Large intestine (tissue), 3 donors: ENCODE data around the gene PCNX2. TPM values are rescaled to one million over a fixed set of nuclear protein-coding genes. Genes with fewer than 3 reads are reported as not detected.
A peak's percentile ranks its signal among the peaks of the same experiment; 100 is the strongest.

Source experiments
- DNase-seq, 2 donors: peaks; one replicate each; pipeline versions ENCODE4 v3.0.0 to v3.0.0-alpha.2; 2013
- H3K27ac ChIP-seq: one replicate; pipeline ENCODE4 v1.5.1; 2013; ENCODE audit warnings: low read length
- H3K27me3 ChIP-seq: 2 replicates; pipeline ENCODE4 v1.6.1; 2013; ENCODE audit warnings: low read length; ENCODE audit not compliant: control insufficient read depth, insufficient read depth
- H3K36me3 ChIP-seq: 2 replicates; pipeline ENCODE4 v1.6.1; 2013; ENCODE audit warnings: low read length; ENCODE audit not compliant: control insufficient read depth, insufficient read depth
- H3K4me1 ChIP-seq: one replicate; pipeline ENCODE4 v1.6.1; 2013; ENCODE audit warnings: low read length; ENCODE audit not compliant: control insufficient read depth, insufficient read depth
- H3K4me3 ChIP-seq: one replicate; pipeline ENCODE4 v1.5.1; 2013; ENCODE audit warnings: low read length
- H3K9me3 ChIP-seq: one replicate; pipeline ENCODE4 v1.6.1; 2013; ENCODE audit warnings: mild to moderate bottlenecking, low read depth, low read length, moderate library complexity; ENCODE audit not compliant: control insufficient read depth
- WGBS: methylation state at CpG from one replicate; pipeline ENCODE4 v1.1.5; 2013; ENCODE audit warnings: low lambda C conversion rate; ENCODE audit not compliant: insufficient coverage; 5-methylcytosine and 5-hydroxymethylcytosine counted together
- polyA plus RNA-seq: library from polyadenylated mRNA; unstranded; fragments of 120-200 nt; gene quantifications from one replicate; pipeline ENCODE4 v1.2.1, GENCODE V29; 2013

Gene PCNX2
- polyA plus RNA-seq, 1 donor = 6.9 TPM

DNA sequence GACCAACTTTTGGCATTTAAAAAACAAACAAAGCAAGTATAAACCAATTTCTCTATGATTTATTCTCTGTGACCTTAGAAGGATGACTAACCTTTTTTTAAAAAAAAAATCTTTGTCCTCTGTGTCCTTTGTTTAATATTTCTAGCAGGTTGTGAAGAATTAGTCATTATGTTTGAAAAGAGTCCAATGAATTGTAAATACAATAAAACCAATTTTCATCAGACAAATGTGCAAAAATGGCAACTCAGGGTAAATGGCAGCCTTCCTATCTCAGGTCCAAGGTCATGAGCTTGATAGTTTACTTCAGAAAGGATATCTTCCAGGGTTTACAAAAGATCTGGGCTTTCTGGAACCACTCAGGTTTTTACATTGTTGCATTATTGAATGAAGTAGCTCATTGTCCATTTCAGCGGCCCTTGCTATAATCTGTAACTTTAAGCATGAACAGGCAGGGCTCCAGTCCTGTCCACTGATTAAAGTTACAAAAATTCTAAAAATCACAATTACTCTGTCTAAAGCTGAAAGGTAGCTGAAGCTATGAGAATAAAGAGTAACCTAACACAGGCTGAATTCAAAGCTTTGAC lies 20.3 kb upstream of the PCNX2 start:
- 20% methylated on average over 1 of the region's 1 CpG for WGBS
- Histone ChIP-seq H3K4me3 (no peak overlapping the region), H3K9me3 (no peaks in the 10 kb centered on the region), H3K4me1 (no peaks in the 10 kb centered on the region), H3K36me3 (no peaks in the 10 kb centered on the region), H3K27ac (no peak overlapping the region), H3K27me3 (no peaks in the 10 kb centered on the region)
- DNase-seq = no peak

GRCh38 chr1:233313434-233314155 lies 18.1 kb upstream of the PCNX2 start:
- no peak for DNase-seq
- H3K4me3 ChIP-seq = no peak overlapping the region
- no peaks in the 10 kb centered on the region for H3K9me3 ChIP-seq
- H3K27me3 ChIP-seq = no peaks in the 10 kb centered on the region
- no peaks in the 10 kb centered on the region for H3K4me1 ChIP-seq
- H3K27ac ChIP-seq = no peak overlapping the region
- H3K36me3 ChIP-seq = no peaks in the 10 kb centered on the region
- 77% methylated on average over 3 of the region's 4 CpGs for WGBS

DNA sequence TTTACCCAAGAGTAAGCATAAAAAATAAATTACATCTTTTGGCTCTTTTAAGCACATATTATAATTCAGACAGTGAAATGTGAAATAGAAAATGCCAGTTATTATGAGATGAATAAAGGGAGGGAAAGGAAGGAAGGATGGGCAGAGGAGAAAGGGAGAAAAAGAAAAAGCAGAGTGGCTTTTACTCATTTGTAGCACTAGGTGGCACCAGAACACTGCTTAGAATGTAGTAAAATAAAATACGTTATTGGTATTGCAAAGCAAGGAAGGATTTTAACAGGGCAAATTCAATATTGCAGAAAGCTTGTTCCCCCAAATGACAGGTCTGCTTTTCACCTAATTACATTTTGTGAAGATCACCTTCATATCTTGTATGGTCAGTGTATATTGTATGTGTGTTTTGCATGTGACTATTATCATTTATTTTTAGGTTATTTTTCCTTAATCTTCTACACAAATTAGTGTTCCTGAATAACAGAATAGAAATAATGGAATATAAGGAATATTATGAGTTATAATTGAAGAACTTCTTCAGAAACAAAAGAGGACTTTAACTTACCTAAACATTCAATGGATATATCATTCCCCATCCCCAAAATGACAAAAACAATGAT lies 9.1 kb upstream of the PCNX2 start:
- Histone ChIP-seq H3K4me1 (no peaks in the 10 kb centered on the region), H3K4me3 (no peak overlapping the region), H3K36me3 (no peaks in the 10 kb centered on the region), H3K9me3 (no peaks in the 10 kb centered on the region), H3K27ac (no peak overlapping the region), H3K27me3 (peaks cover 4% of the 10 kb centered on the region)
- no peak for DNase-seq
- no CpG with 5 or more reads among the region's 1 CpG for WGBS

DNA sequence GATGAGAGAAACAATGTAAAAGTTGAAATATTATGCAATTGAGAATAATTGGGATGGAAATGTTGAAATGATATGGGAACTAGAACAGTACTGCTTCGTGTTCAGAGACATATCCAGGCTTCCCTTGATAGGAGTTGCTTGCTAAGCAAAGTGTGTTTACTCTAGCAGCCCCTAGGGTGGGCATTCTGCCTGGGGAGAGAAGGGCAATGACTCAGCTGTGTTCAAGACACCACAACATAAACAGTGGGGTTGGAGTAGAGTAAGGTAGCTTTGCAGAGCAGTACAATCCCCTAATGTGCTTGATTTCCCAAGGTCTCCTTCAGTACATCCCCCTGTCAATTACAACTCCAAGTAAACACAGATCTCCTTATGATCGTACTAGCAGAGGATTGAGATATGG lies 4.8 kb upstream of the PCNX2 start:
- no peak overlapping the region for H3K4me3 ChIP-seq
- peaks cover 3% of the 10 kb centered on the region for H3K4me1 ChIP-seq
- peaks cover 8% of the 10 kb centered on the region for H3K27me3 ChIP-seq
- H3K27ac ChIP-seq = no peak overlapping the region
- no peaks in the 10 kb centered on the region for H3K9me3 ChIP-seq
- WGBS = no CpG with 5 or more reads among the region's 2 CpGs
- no peaks in the 10 kb centered on the region for H3K36me3 ChIP-seq
- no peak for DNase-seq

GRCh38 chr1:233299450-233299849 lies 3.9 kb upstream of the PCNX2 start:
- no peak for DNase-seq
- no peak overlapping the region for H3K4me3 ChIP-seq
- H3K27ac ChIP-seq = no peak overlapping the region
- WGBS = no CpG with 5 or more reads among the region's 5 CpGs
- no peaks in the 10 kb centered on the region for H3K9me3 ChIP-seq
- H3K4me1 ChIP-seq = peaks cover 3% of the 10 kb centered on the region
- no peaks in the 10 kb centered on the region for H3K36me3 ChIP-seq
- peaks cover 8% of the 10 kb centered on the region for H3K27me3 ChIP-seq

DNA sequence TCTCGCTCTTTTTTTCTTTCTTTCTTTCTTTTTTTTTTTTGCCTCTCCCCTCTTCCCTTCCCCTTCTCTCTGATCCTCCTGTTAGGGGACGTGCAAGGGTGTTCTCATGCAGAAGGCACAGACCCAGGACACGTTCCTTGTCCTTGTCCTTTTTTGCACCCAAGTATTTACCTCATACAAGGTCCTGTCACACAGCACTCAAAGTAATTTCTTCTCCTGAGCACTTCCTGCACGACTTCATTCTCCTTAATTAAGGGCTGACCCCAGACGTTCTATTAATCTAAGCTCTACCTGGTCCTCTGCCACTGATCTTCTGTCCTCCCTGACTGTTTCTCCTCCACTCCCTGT lies 424 bp upstream of the PCNX2 start:
- peaks cover 3% of the 10 kb centered on the region for H3K4me1 ChIP-seq
- H3K4me3 ChIP-seq = no peak overlapping the region
- H3K27ac ChIP-seq = no peak overlapping the region
- H3K9me3 ChIP-seq = no peaks in the 10 kb centered on the region
- DNase-seq = no peak
- H3K27me3 ChIP-seq = peaks cover 8% of the 10 kb centered on the region
- H3K36me3 ChIP-seq = no peaks in the 10 kb centered on the region
- WGBS = 0% methylated on average over 1 of the region's 5 CpGs

GRCh38 chr1:233294913-233295236 lies 650 bp downstream of the PCNX2 start:
- peak overlapping the region; percentile 48 for H3K4me3 ChIP-seq
- no peak for DNase-seq
- peaks cover 4% of the 10 kb centered on the region for H3K27me3 ChIP-seq
- no peak overlapping the region for H3K27ac ChIP-seq
- H3K9me3 ChIP-seq = no peaks in the 10 kb centered on the region
- no CpG with 5 or more reads among the region's 8 CpGs for WGBS
- peaks cover 3% of the 10 kb centered on the region for H3K4me1 ChIP-seq
- H3K36me3 ChIP-seq = no peaks in the 10 kb centered on the region

DNA sequence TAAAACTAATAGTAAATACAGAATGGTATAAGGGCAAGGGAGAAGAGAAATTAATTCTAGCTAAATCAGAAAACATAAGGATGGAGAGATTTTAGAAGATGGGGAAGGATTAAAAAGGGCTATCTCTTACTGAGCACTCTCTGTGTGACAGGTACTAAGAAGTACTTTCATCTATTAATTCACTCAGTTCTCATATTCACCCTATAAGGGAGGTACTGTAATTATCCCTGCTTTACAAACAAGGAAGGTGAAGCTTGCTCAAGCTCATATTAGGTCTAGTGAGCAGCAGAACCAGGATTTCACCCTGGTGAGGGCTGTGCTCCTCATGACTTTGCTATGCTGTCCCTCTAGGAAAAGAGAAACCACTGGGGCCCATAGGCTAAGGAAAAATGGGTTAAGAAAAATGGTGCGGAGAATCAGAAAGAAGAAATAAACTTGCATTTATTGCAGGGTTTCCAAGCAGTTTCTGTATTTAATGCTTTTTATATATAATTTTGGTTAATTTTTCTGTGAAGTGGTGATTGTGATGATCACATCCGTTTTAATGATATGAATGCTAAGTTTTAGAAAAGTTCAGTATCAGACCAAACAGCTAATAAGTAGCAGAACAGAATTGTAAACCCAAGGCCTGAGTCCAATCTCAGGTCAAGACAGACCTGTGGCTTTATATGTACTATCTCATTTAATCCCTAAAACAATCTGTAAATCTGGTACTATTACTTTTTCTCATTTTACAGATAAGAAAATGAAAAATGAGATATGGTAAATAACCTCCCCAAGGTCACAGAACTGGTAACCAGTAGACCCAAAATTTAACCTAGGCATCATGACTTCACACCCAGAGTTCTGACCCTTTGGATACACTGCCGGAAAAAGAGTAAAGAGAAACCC lies 1.7 kb downstream of the PCNX2 start:
- peaks cover 4% of the 10 kb centered on the region for H3K27me3 ChIP-seq
- WGBS = 100% methylated on average over 1 of the region's 3 CpGs

DNA sequence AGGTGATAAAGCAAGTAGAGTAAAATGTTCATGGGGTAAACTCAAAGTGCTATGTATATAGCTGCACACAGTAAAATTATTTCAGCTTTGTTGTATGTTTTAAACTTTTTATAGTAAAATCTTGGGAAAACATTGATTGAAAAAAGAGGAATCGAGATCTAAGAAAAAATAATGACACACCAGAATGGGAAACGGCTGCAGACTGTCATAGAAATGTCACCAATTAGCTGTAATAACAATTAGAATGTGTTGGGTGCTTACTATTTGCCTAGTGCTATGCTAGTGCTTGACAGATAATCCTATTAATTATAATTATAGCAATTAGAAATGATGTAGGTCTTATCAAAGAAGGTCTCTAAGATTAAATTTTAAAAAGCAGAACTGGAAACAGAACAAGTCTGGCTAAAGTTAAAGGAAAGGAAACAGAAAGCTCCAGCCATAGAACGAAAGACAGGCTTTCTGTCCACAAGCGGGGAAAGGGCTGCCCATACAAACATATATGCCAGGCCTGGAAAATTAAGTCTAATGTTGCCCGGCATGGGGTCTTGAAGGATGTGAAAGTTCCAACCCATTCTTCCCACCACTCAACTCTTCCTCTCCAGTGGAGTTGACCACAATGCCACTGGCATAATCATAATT lies 5.0 kb downstream of the PCNX2 start:
- no peak overlapping the region for H3K4me3 ChIP-seq
- no peaks in the 10 kb centered on the region for H3K27me3 ChIP-seq
- no peaks in the 10 kb centered on the region for H3K9me3 ChIP-seq
- no peaks in the 10 kb centered on the region for H3K36me3 ChIP-seq
- DNase-seq = no peak
- WGBS = 83% methylated on average over 2 of the region's 5 CpGs
- no peak overlapping the region for H3K27ac ChIP-seq
- no peaks in the 10 kb centered on the region for H3K4me1 ChIP-seq

More for the DNA sequence above, 1.7 kb downstream of the PCNX2 start:
- no peaks in the 10 kb centered on the region for H3K9me3 ChIP-seq
- no peak for DNase-seq
- peaks cover 3% of the 10 kb centered on the region for H3K4me1 ChIP-seq
- H3K27ac ChIP-seq = no peak overlapping the region
- no peaks in the 10 kb centered on the region for H3K36me3 ChIP-seq
- no peak overlapping the region for H3K4me3 ChIP-seq

DNA sequence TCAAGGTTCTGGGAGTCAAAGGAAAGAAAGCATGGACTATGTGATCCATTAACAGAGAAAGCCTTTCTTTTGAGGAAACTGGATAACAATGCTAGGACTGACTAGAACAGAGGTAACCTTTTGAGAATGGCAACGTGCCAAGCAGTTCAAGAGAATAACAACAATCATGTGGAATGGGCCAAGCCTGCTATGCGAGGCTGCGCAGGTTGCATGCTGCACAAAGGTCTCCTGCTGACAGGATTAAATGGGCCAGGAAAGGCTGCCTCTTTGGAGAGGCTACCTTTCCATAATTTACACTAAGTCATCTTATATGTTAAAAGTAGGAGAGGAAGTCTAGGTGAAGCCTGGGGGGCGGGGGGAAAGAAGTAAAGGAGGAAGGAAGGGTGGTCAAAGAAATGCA lies 5.8 kb downstream of the PCNX2 start:
- Histone ChIP-seq H3K36me3 (no peaks in the 10 kb centered on the region), H3K4me1 (no peaks in the 10 kb centered on the region), H3K27ac (no peak overlapping the region), H3K4me3 (no peak overlapping the region), H3K27me3 (no peaks in the 10 kb centered on the region), H3K9me3 (no peaks in the 10 kb centered on the region)
- WGBS = 86% methylated on average over 2 of the region's 4 CpGs
- DNase-seq = no peak
